SK-N-SH (cell line): ENCODE results near the gene TBK1. TPM values are rescaled to one million over a fixed set of nuclear protein-coding genes. Genes with fewer than 3 reads are reported as not detected.

Experiments
- CTCF ChIA-PET: fragments of 300-600, 350-600 bp; formaldehyde crosslinking; extraction: SDS; loops from one replicate; lab custom pipeline; 2021; lab: Yijun Ruan, JAX
- POLR2A ChIA-PET: fragments of 350-600 bp; sonication (Branson Sonifier 250); formaldehyde crosslinking; extraction: SDS; loops from one replicate; lab custom pipeline; 2020; ENCODE audit warnings: antibody characterized with exemption, inconsistent platforms; lab: Yijun Ruan, JAX
- DNase-seq: peaks from one replicate; pipeline ENCODE4 v3.0.0; 2012
- H2AFZ ChIP-seq: fragments of 200-600 bp; sonication (generic); 2 replicates; pipeline ENCODE4 v1.8.1; 2016; ENCODE audit warnings: antibody characterized with exemption, mild to moderate bottlenecking, low read depth
- H3F3A ChIP-seq: fragments of 200-600 bp; sonication (generic); replicated peaks from 2 replicates; pipeline ENCODE3; 2016; ENCODE audit warnings: antibody characterized with exemption, mild to moderate bottlenecking; ENCODE audit not compliant: insufficient read depth
- H3K27ac ChIP-seq, 2 experiments: fragments of 200-500 bp in 1 of 2; fragments of 200-600 bp in 1 of 2; sonication (Bioruptor generic) in 1 of 2; sonication (generic), shearing (Covaris generic) in 1 of 2; 2 replicates each; pipeline versions ENCODE4 v1.5.1 to v1.6.1; 2014 to 2016; ENCODE audit warnings: low read depth in 2 of 2, inconsistent platforms in 1 of 2, low read length in 1 of 2, mild to moderate bottlenecking in 1 of 2, mixed read lengths in 1 of 2
- H3K27me3 ChIP-seq: fragments of 200-600 bp; sonication (generic), shearing (Covaris generic); 2 replicates; pipeline ENCODE4 v1.6.1; 2016; ENCODE audit warnings: mixed run types; ENCODE audit not compliant: insufficient read depth
- H3K36me3 ChIP-seq, 2 experiments: fragments of 200-500 bp in 1 of 2; fragments of 200-600 bp in 1 of 2; sonication (Bioruptor generic) in 1 of 2; sonication (generic) in 1 of 2; replicated peaks in 1 of 2; 2 replicates each; pipeline versions ENCODE3 to v1.5.1; 2014 to 2016; ENCODE audit warnings: low read length in 1 of 2, mild to moderate bottlenecking in 1 of 2; ENCODE audit not compliant: insufficient read depth in 2 of 2, control insufficient read depth in 1 of 2
- H3K4me1 ChIP-seq, 2 experiments: fragments of 200-500 bp in 1 of 2; fragments of 200-600 bp in 1 of 2; sonication (Bioruptor generic) in 1 of 2; sonication (generic), shearing (Covaris generic) in 1 of 2; 2 replicates each; pipeline versions ENCODE4 v1.5.1 to v1.6.1; 2014 to 2016; ENCODE audit warnings: low read depth in 1 of 2, low read length in 1 of 2, mixed run types in 1 of 2; ENCODE audit not compliant: insufficient read depth in 2 of 2, control insufficient read depth in 1 of 2
- H3K4me2 ChIP-seq: fragments of 200-600 bp; sonication (generic), shearing (Covaris generic); 2 replicates; pipeline ENCODE4 v1.6.1; 2017; ENCODE audit warnings: mixed run types
- H3K4me3 ChIP-seq, 2 experiments: fragments of 200-500 bp in 1 of 2; fragments of 200-600 bp in 1 of 2; sonication (Bioruptor generic) in 1 of 2; sonication (generic), shearing (Covaris generic) in 1 of 2; 2 replicates each; pipeline versions ENCODE4 v1.5.1 to v1.8.1; 2014 to 2016; ENCODE audit warnings: low read depth in 2 of 2, inconsistent platforms in 1 of 2, low read length in 1 of 2, mild to moderate bottlenecking in 1 of 2, mixed read lengths in 1 of 2, moderate library complexity in 1 of 2
- H3K79me2 ChIP-seq: fragments of 200-600 bp; sonication (generic); 2 replicates; pipeline ENCODE4 v1.8.1; 2017; ENCODE audit warnings: mild to moderate bottlenecking; ENCODE audit not compliant: insufficient read depth
- H3K9ac ChIP-seq: fragments of 200-600 bp; sonication (generic); 2 replicates; pipeline ENCODE4 v1.6.1; 2017; ENCODE audit warnings: mixed run types
- H3K9me2 ChIP-seq: fragments of 200-600 bp; sonication (generic); 2 replicates; pipeline ENCODE4 v1.6.1; 2017; ENCODE audit warnings: mixed run types
- H3K9me3 ChIP-seq: fragments of 200-600 bp; sonication (generic); 2 replicates; pipeline ENCODE4 v1.6.1; 2017; ENCODE audit warnings: mixed run types, mild to moderate bottlenecking, moderate library complexity
- H4K20me1 ChIP-seq: fragments of 200-600 bp; sonication (generic); 2 replicates; pipeline ENCODE4 v1.6.1; 2017; ENCODE audit warnings: mild to moderate bottlenecking, mixed run types; ENCODE audit not compliant: insufficient read depth
- CHD2 ChIP-seq: fragments of 150-350 bp; IDR thresholded peaks from 2 replicates; pipeline ENCODE4 v1.6.1; 2018; ENCODE audit warnings: low read length; ENCODE audit not compliant: partially characterized antibody
- ELF1 ChIP-seq: IDR thresholded peaks from 2 replicates; pipeline ENCODE4 v1.4.0; 2012
- FOSL2 ChIP-seq: IDR thresholded peaks from 2 replicates; pipeline ENCODE4 v1.4.0; 2012; ENCODE audit warnings: low read depth, mild to moderate bottlenecking, moderate library complexity, borderline replicate concordance
- GATA2 ChIP-seq: sonication (generic); formaldehyde crosslinking; IDR thresholded peaks from 2 replicates; pipeline ENCODE4 v1.5.0; 2020; ENCODE audit warnings: mild to moderate bottlenecking, missing genetic modification reagents
- MAX ChIP-seq: IDR thresholded peaks from 2 replicates; pipeline ENCODE4 v1.4.0; 2012; ENCODE audit warnings: low read depth
- NFIC ChIP-seq: IDR thresholded peaks from 2 replicates; pipeline ENCODE4 v1.4.0; 2012; ENCODE audit warnings: borderline replicate concordance
- NRF1 ChIP-seq: IDR thresholded peaks from 2 replicates; pipeline ENCODE4 v1.6.1; 2012; ENCODE audit warnings: low read depth, mild to moderate bottlenecking, low read length
- RCOR1 ChIP-seq: fragments of 150-350 bp; IDR thresholded peaks from 2 replicates; pipeline ENCODE4 v1.6.1; 2017; ENCODE audit warnings: antibody characterized with exemption, low read length
- REST ChIP-seq: IDR thresholded peaks from 2 replicates; pipeline ENCODE4 v1.6.1; 2012; ENCODE audit warnings: mild to moderate bottlenecking, low read depth, low read length, moderate library complexity
- RXRA ChIP-seq: IDR thresholded peaks from 2 replicates; pipeline ENCODE4 v1.4.0; 2012; ENCODE audit warnings: low read depth, mild to moderate bottlenecking, borderline replicate concordance
- SIN3A ChIP-seq: IDR thresholded peaks from 2 replicates; pipeline ENCODE4 v1.6.1; 2012; ENCODE audit warnings: low read depth, mild to moderate bottlenecking, low read length, moderate library complexity, borderline replicate concordance
- SMC3 ChIP-seq: IDR thresholded peaks from 2 replicates; pipeline ENCODE4 v1.6.1; 2012; ENCODE audit warnings: low read depth, low read length, improper control_type of control experiment
- TAF1 ChIP-seq: IDR thresholded peaks from 2 replicates; pipeline ENCODE4 v1.6.1; 2012; ENCODE audit warnings: low read depth, mild to moderate bottlenecking, low read length, moderate library complexity, borderline replicate concordance
- TCF12 ChIP-seq: IDR thresholded peaks from 2 replicates; pipeline ENCODE4 v1.4.0; 2012
- TEAD4 ChIP-seq: IDR thresholded peaks from 2 replicates; pipeline ENCODE4 v1.4.0; 2012; ENCODE audit warnings: mild to moderate bottlenecking, borderline replicate concordance; ENCODE audit not compliant: insufficient read depth
- WGBS: methylation state at CpG from one replicate; pipeline ENCODE4 v1.1.6; 2017; ENCODE audit warnings: low lambda C conversion rate; 5-methylcytosine and 5-hydroxymethylcytosine counted together
- polyA plus RNA-seq, 3 experiments: library from polyadenylated mRNA; depleted of rRNA; stranded (reverse); fragments of >200 nt; gene quantifications; 2 replicates each; pipeline ENCODE4 v1.2.3, GENCODE V29; 2012
- TF ChIP-seq, protein P1 (sequence below): IDR thresholded peaks from 2 replicates; pipeline ENCODE4 v1.4.0; 2012; ENCODE audit warnings: low read depth, borderline replicate concordance

TBK1 gene
- polyA plus RNA-seq, 1 of the 3 experiments (the other 2 are of a cell fraction) = 8.2 TPM

DNA sequence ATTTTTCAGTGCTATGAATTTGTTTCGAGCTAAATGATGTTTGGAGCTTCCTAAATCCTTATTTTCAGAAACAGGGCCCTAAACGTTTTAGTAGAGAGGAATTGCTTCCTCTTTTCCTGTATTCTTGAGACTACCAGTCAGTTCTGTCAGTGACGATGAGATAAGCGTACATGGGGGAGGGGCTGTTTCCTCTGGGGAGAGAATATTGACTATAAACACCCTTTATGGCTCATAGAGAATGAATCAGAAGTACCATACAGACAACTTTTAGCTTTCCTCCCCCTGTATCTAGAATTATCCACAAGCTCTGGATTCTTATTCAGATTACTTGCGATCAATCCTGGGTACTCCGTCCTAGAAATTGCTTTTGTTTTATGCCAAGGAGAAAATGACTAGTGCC lies 5.1 kb downstream of the TBK1 start:
- no peak for DNase-seq
- H3K4me2 ChIP-seq = no peak overlapping the region
- H3K4me3 ChIP-seq = no peak overlapping the region
- 70% methylated on average over 6 of the region's 6 CpGs for WGBS
- peaks cover 7 to 23% of the 10 kb centered on the region in 2 experiments; a peak in 3 of 4 replicates for H3K4me1 ChIP-seq
- no peaks in the 10 kb centered on the region for H3K9me3 ChIP-seq
- H3K79me2 ChIP-seq = peaks cover 90% of the 10 kb centered on the region
- no peak overlapping the region for H3K27ac ChIP-seq
- ChIA-PET POLR2A (no interaction called here), CTCF (interaction anchor here (0.7 to 1.2 kb wide), 3 partner anchors 65 to 1697 kb away, joined by 3 to 4 read pairs (median 3); no protein-coding TSS in a partner anchor)
- no peak overlapping the region for H3K9ac ChIP-seq
- no peaks in the 10 kb centered on the region for H3K9me2 ChIP-seq
- peaks cover 14% of the 10 kb centered on the region; the same call in 1 of the 2 replicates for H4K20me1 ChIP-seq
- peaks cover 14% of the 10 kb centered on the region for H3F3A ChIP-seq
- no peaks in the 10 kb centered on the region for H3K27me3 ChIP-seq
- TF ChIP-seq TEAD4 = no peak
- TF ChIP-seq MAX = no peak
- TF ChIP-seq TAF1 = no peak
- no peak for TF ChIP-seq NFIC
- no peak for TF ChIP-seq GATA2 (CRISPR knock-in tag)
- TF ChIP-seq SIN3A = no peak
- no peak for TF ChIP-seq CHD2
- TF ChIP-seq RXRA = no peak
- TF ChIP-seq TCF12 = no peak
- no peak for TF ChIP-seq SMC3
- no peak for TF ChIP-seq ELF1
- TF ChIP-seq FOSL2 = no peak
- no peak for TF ChIP-seq RCOR1
- TF ChIP-seq, protein P1, sequence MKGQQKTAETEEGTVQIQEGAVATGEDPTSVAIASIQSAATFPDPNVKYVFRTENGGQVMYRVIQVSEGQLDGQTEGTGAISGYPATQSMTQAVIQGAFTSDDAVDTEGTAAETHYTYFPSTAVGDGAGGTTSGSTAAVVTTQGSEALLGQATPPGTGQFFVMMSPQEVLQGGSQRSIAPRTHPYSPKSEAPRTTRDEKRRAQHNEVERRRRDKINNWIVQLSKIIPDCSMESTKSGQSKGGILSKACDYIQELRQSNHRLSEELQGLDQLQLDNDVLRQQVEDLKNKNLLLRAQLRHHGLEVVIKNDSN = no peak
- TF ChIP-seq NRF1 = no peak
- no peak for TF ChIP-seq REST
- no peak overlapping the region for H2AFZ ChIP-seq
- peaks cover 24 to 29% of the 10 kb centered on the region in 2 experiments for H3K36me3 ChIP-seq
